ENCODE measurements around the gene PPP1R13B.

PPP1R13B gene

DNA sequence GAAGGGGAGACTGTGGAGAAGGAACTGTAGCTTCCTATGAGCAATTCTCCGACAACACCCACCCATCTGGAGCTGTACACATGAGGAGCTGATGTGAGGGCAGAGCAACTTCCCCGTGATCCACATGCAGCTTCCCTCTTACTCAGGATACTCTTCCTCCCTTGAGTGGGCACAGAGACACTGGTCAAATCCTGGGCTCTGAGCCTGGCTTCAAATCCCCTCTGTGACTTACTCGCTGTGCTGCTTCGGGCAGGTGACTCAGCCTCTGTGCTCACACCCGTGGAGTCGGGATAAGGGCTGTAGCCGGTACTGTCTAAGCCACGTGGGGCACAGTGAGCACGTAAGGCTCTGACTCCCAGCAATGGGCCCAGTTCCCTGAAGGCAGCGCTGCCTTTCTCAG, 100.7 kb downstream of the PPP1R13B start:
- Histone ChIP-seq H3K27me3 (ENCODE audit: low read depth, low read length) (no peaks in the 10 kb centered on the region), H3K4me3 (ENCODE audit: low read depth in 1 of 2, low read length in 2 of 2) (no peak overlapping the region), H3K9me3 (ENCODE audit: control insufficient read depth in 1 of 2, low read length in 2 of 2) (no peaks in the 10 kb centered on the region), H3K4me1 (ENCODE audit: control insufficient read depth in 1 of 2, insufficient read depth in 2 of 2, low read length in 2 of 2) (no peaks in the 10 kb centered on the region), H3K36me3 (ENCODE audit: control insufficient read depth in 1 of 2, insufficient read depth in 2 of 2, low read length in 2 of 2) (peaks cover 13 to 30% of the 10 kb centered on the region in 2 donors), H3K27ac (ENCODE audit: low read length) (no peak overlapping the region)

DNA sequence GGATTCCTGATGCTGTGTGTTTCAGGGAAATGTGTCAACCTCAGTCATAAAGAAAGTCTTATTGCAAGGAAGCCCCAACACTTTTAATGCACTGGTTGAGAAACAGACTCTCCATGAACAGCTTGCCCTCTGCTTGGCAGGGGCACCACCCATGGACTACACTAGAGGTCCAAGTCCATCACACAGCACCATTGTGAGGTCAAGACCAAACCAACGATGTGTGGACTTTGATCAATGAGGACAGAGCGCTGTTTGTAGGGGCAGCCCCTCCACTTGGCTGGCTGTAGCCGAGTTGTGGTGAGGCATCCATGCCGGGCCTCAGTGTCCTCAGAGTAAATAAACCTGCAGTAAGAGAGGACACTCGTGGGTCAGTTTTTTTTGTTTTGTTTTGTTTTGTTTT, 102.0 kb downstream of the PPP1R13B start:
- no peak overlapping the region for H3K27ac ChIP-seq (ENCODE audit: low read length)
- H3K9me3 ChIP-seq (ENCODE audit: control insufficient read depth in 1 of 2, low read length in 2 of 2): no peaks in the 10 kb centered on the region
- no peaks in the 10 kb centered on the region for H3K4me1 ChIP-seq (ENCODE audit: control insufficient read depth in 1 of 2, insufficient read depth in 2 of 2, low read length in 2 of 2)
- H3K36me3 ChIP-seq (ENCODE audit: control insufficient read depth in 1 of 2, insufficient read depth in 2 of 2, low read length in 2 of 2): peaks cover 16 to 30% of the 10 kb centered on the region in 2 donors
- H3K4me3 ChIP-seq (ENCODE audit: low read depth in 1 of 2, low read length in 2 of 2): no peak overlapping the region
- H3K27me3 ChIP-seq (ENCODE audit: low read depth, low read length): no peaks in the 10 kb centered on the region

DNA sequence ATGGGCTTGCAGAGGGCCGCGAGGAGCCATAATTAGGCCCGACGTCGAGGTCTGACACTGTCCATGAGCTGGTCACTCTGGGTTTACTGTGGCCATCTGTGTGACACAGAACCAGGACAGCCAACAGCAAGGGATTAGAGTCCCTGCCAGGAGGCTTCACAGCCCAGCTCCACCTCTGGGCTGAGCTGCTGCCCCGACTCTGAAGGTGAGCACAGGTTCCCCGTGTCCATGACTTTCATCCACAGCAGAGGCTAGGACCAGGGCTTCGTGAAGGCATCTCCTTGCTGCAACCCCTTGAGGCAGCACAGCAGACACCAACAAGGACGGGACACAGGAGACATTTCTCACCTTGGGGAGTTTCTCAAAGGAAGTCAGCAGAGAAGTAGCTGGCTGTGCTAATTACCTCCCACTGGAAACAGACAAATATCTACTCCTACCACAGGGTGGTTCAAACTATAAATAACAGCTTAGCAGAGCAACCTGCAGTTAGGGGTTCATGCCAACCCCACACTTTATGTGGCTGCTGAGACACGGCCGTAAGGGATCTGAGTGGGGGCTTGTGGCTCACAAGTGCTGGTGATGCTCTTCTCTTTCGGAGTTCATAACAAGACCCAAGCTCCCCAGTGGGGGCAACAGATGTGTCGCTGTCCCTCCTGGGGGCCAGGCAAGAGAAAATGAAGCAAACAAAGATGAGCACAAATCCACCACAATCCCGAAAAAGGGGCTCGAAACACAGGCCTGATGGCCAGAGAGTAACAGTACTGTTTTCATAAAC, 102.6 kb downstream of the PPP1R13B start:
- H3K9me3 ChIP-seq (ENCODE audit: control insufficient read depth in 1 of 2, low read length in 2 of 2): no peaks in the 10 kb centered on the region

DNA sequence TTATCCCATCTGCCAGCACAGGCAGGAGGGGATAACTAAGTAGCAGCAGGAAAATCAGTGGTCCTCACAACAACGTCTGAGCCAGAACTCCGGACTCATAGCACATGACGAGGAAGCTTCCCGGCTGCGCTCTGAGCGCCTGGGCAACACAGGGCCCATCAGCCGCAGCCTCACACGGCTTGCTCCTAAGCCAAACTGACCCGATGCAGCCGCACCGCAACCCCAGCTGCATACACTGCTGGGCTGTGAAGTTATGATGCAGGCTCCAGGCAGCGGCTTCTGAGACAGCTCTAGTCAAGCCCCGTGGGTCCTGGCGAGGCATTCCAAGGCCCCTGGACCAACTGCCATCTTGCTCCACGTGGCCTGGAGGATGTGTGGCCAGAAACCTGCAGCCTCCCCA, 103.7 kb downstream of the PPP1R13B start:
- H3K27ac ChIP-seq (ENCODE audit: low read length): no peak overlapping the region
- no peaks in the 10 kb centered on the region for H3K9me3 ChIP-seq (ENCODE audit: control insufficient read depth in 1 of 2, low read length in 2 of 2)
- H3K4me1 ChIP-seq (ENCODE audit: control insufficient read depth in 1 of 2, insufficient read depth in 2 of 2, low read length in 2 of 2): no peaks in the 10 kb centered on the region
- H3K36me3 ChIP-seq (ENCODE audit: control insufficient read depth in 1 of 2, insufficient read depth in 2 of 2, low read length in 2 of 2): peaks cover 21 to 23% of the 10 kb centered on the region in 2 donors
- H3K4me3 ChIP-seq (ENCODE audit: low read depth in 1 of 2, low read length in 2 of 2): no peak overlapping the region
- no peaks in the 10 kb centered on the region for H3K27me3 ChIP-seq (ENCODE audit: low read depth, low read length)

More for the DNA sequence above, 102.6 kb downstream of the PPP1R13B start:
- Histone ChIP-seq H3K36me3 (ENCODE audit: control insufficient read depth in 1 of 2, insufficient read depth in 2 of 2, low read length in 2 of 2) (peaks cover 17 to 26% of the 10 kb centered on the region in 2 donors), H3K27me3 (ENCODE audit: low read depth, low read length) (no peaks in the 10 kb centered on the region), H3K27ac (ENCODE audit: low read length) (no peak overlapping the region), H3K4me1 (ENCODE audit: control insufficient read depth in 1 of 2, insufficient read depth in 2 of 2, low read length in 2 of 2) (no peaks in the 10 kb centered on the region), H3K4me3 (ENCODE audit: low read depth in 1 of 2, low read length in 2 of 2) (no peak overlapping the region)

- no peaks in the 10 kb centered on the region for H3K9me3 ChIP-seq (ENCODE audit: control insufficient read depth in 1 of 2, low read length in 2 of 2)
- H3K27me3 ChIP-seq (ENCODE audit: low read depth, low read length): no peaks in the 10 kb centered on the region
- H3K4me1 ChIP-seq (ENCODE audit: control insufficient read depth in 1 of 2, insufficient read depth in 2 of 2, low read length in 2 of 2): no peaks in the 10 kb centered on the region
- peaks cover 21% of the 10 kb centered on the region in 2 donors for H3K36me3 ChIP-seq (ENCODE audit: control insufficient read depth in 1 of 2, insufficient read depth in 2 of 2, low read length in 2 of 2)
- H3K27ac ChIP-seq (ENCODE audit: low read length): no peak overlapping the region
- H3K4me3 ChIP-seq (ENCODE audit: low read depth in 1 of 2, low read length in 2 of 2): no peak overlapping the region
Measured at GRCh38 chr14:103742499-103743255, 104.7 kb downstream of the PPP1R13B start.

- Histone ChIP-seq H3K27ac (ENCODE audit: low read length) (no peak overlapping the region), H3K36me3 (ENCODE audit: control insufficient read depth in 1 of 2, insufficient read depth in 2 of 2, low read length in 2 of 2) (peaks cover 21% of the 10 kb centered on the region in 2 donors), H3K4me1 (ENCODE audit: control insufficient read depth in 1 of 2, insufficient read depth in 2 of 2, low read length in 2 of 2) (peaks cover 0 to 7% of the 10 kb centered on the region in 2 donors), H3K4me3 (ENCODE audit: low read depth in 1 of 2, low read length in 2 of 2) (no peak overlapping the region), H3K9me3 (ENCODE audit: control insufficient read depth in 1 of 2, low read length in 2 of 2) (no peaks in the 10 kb centered on the region), H3K27me3 (ENCODE audit: low read depth, low read length) (no peaks in the 10 kb centered on the region)
Measured at GRCh38 chr14:103741876-103742275, 105.5 kb downstream of the PPP1R13B start.

- no peak overlapping the region for H3K27ac ChIP-seq (ENCODE audit: low read length)
- no peak overlapping the region for H3K4me3 ChIP-seq (ENCODE audit: low read depth in 1 of 2, low read length in 2 of 2)
- H3K4me1 ChIP-seq (ENCODE audit: control insufficient read depth in 1 of 2, insufficient read depth in 2 of 2, low read length in 2 of 2): peaks cover 4 to 14% of the 10 kb centered on the region in 2 donors
- H3K9me3 ChIP-seq (ENCODE audit: control insufficient read depth in 1 of 2, low read length in 2 of 2): no peaks in the 10 kb centered on the region
- H3K36me3 ChIP-seq (ENCODE audit: control insufficient read depth in 1 of 2, insufficient read depth in 2 of 2, low read length in 2 of 2): peaks cover 13 to 18% of the 10 kb centered on the region in 2 donors
- no peaks in the 10 kb centered on the region for H3K27me3 ChIP-seq (ENCODE audit: low read depth, low read length)
Measured at GRCh38 chr14:103740991-103741689, 106.2 kb downstream of the PPP1R13B start.

- Histone ChIP-seq H3K36me3 (ENCODE audit: control insufficient read depth in 1 of 2, insufficient read depth in 2 of 2, low read length in 2 of 2) (peaks cover 11 to 18% of the 10 kb centered on the region in 2 donors), H3K27ac (ENCODE audit: low read length) (no peak overlapping the region), H3K27me3 (ENCODE audit: low read depth, low read length) (no peaks in the 10 kb centered on the region), H3K9me3 (ENCODE audit: control insufficient read depth in 1 of 2, low read length in 2 of 2) (no peaks in the 10 kb centered on the region), H3K4me3 (ENCODE audit: low read depth in 1 of 2, low read length in 2 of 2) (no peak overlapping the region), H3K4me1 (ENCODE audit: control insufficient read depth in 1 of 2, insufficient read depth in 2 of 2, low read length in 2 of 2) (peaks cover 4 to 26% of the 10 kb centered on the region in 2 donors)
Measured at GRCh38 chr14:103739793-103740501, 107.4 kb downstream of the PPP1R13B start.

- H3K36me3 ChIP-seq (ENCODE audit: control insufficient read depth in 1 of 2, insufficient read depth in 2 of 2, low read length in 2 of 2): peaks cover 6 to 23% of the 10 kb centered on the region in 2 donors
- no peak overlapping the region for H3K27ac ChIP-seq (ENCODE audit: low read length)
- no peaks in the 10 kb centered on the region for H3K27me3 ChIP-seq (ENCODE audit: low read depth, low read length)
- no peak overlapping the region for H3K4me3 ChIP-seq (ENCODE audit: low read depth in 1 of 2, low read length in 2 of 2)
- peaks cover 4 to 27% of the 10 kb centered on the region in 2 donors for H3K4me1 ChIP-seq (ENCODE audit: control insufficient read depth in 1 of 2, insufficient read depth in 2 of 2, low read length in 2 of 2)
- no peaks in the 10 kb centered on the region for H3K9me3 ChIP-seq (ENCODE audit: control insufficient read depth in 1 of 2, low read length in 2 of 2)
Measured at GRCh38 chr14:103739466-103739792, 107.9 kb downstream of the PPP1R13B start.

DNA sequence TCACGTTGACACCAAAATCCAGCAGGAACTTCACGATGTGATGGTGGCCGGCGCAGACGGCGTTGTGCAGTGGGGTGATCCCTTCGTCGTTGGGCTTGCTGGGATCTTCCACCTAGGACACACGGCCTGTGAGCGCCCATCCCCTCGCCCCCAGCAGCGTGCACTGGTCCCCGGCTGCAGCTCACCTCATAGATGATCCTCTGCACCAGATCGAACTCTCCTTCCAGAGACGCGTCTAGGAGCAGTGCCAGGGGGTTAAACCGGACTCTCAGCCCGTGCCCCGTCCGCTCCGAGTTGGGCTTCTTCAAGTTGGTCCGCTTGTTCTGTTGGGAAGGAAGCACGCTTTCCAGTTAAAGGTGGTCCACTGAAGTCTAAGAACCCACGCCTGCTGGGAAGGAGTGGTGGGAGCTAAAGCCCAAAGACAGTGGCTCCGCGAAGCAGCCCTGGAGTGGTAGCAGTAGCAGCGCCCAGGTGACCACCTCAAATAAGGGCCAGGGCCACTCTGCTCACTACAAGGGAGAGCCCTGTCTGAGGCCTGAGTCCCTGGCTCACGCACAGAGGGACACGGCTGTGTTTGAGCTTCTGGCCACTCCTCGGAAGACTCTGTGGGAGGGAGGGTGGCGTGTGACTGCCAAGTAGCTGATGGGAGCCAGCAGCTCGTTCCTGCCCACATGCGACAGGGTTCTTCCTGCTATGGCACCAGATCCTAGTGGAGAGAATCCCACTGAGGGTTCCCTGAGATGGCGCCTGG, 108.5 kb downstream of the PPP1R13B start:
- Histone ChIP-seq H3K4me1 (ENCODE audit: control insufficient read depth in 1 of 2, insufficient read depth in 2 of 2, low read length in 2 of 2) (peaks cover 4 to 27% of the 10 kb centered on the region in 2 donors), H3K4me3 (ENCODE audit: low read depth in 1 of 2, low read length in 2 of 2) (no peak overlapping the region), H3K27ac (ENCODE audit: low read length) (no peak overlapping the region), H3K36me3 (ENCODE audit: control insufficient read depth in 1 of 2, insufficient read depth in 2 of 2, low read length in 2 of 2) (peaks cover 8 to 26% of the 10 kb centered on the region in 2 donors), H3K27me3 (ENCODE audit: low read depth, low read length) (no peaks in the 10 kb centered on the region), H3K9me3 (ENCODE audit: control insufficient read depth in 1 of 2, low read length in 2 of 2) (no peaks in the 10 kb centered on the region)

Data from muscle layer of duodenum (tissue), 2 donors.